ENCODE measurements around the gene EEA1. TPM values are rescaled to one million over a fixed set of nuclear protein-coding genes. Genes with fewer than 3 reads are reported as not detected.

Gene EEA1
- total and polyA plus RNA-seq, 2 donors (not counting 1 experiment from before 2014, with no cell fraction given) = 25.6 to 46.4 TPM

- H3K27me3 ChIP-seq (ENCODE audit: control insufficient read depth, insufficient read depth, low read length) = no peaks in the 10 kb centered on the region
- no peak overlapping the region for H3K4me3 ChIP-seq (replicated peaks in 1 of 4; ENCODE audit: control extremely low read depth in 1 of 4, insufficient read depth in 1 of 4, low read depth in 3 of 4, low read length in 4 of 4)
- peaks cover 8% of the 10 kb centered on the region for H3K36me3 ChIP-seq (ENCODE audit: control insufficient read depth, insufficient read depth, low read length)
- no peaks in the 10 kb centered on the region for H3K9me3 ChIP-seq (ENCODE audit: control insufficient read depth, insufficient read depth, low read depth, low read length)
- H3K4me2 ChIP-seq (ENCODE audit: extremely low read depth, insufficient read depth, low read length) = no peak overlapping the region
- H3K4me1 ChIP-seq (ENCODE audit: control insufficient read depth, extremely low read depth, insufficient read depth, low read length) = no peaks in the 10 kb centered on the region
- H4K20me1 ChIP-seq (ENCODE audit: control insufficient read depth, extremely low read depth, insufficient read depth, low read length) = no peaks in the 10 kb centered on the region
- H3K9ac ChIP-seq (ENCODE audit: insufficient read depth, low read length) = no peak overlapping the region
- H3K79me2 ChIP-seq (ENCODE audit: control insufficient read depth, insufficient read depth, low read length) = no peaks in the 10 kb centered on the region
- no peak overlapping the region for H2AFZ ChIP-seq (ENCODE audit: low read length)
- TF ChIP-seq CTCF (conservative IDR thresholded peaks at IDR 0.05 in 1 of 2, IDR thresholded peaks at IDR 0.05 in 1 of 2; ENCODE audit: low read depth in 1 of 2, low read length in 2 of 2) (no peak), EZH2 (IDR thresholded peaks at IDR 0.05; ENCODE audit: low read length, missing control alignments) (no peak)
- DNase-seq (ENCODE audit: low read depth in 2 of 2) = no peak
- no peak overlapping the region for H3K27ac ChIP-seq (ENCODE audit: insufficient read depth, low read length)
These were observed 118.7 kb downstream of the EEA1 start for GRCh38 chr12:92810370-92810769.

- no peak for DNase-seq (ENCODE audit: low read depth in 2 of 2)
- peaks cover 6% of the 10 kb centered on the region for H3K36me3 ChIP-seq (ENCODE audit: control insufficient read depth, insufficient read depth, low read length)
- no peak overlapping the region for H3K4me3 ChIP-seq (replicated peaks in 1 of 4; ENCODE audit: control extremely low read depth in 1 of 4, insufficient read depth in 1 of 4, low read depth in 3 of 4, low read length in 4 of 4)
- no peaks in the 10 kb centered on the region for H3K79me2 ChIP-seq (ENCODE audit: control insufficient read depth, insufficient read depth, low read length)
- H3K9ac ChIP-seq (ENCODE audit: insufficient read depth, low read length) = no peak overlapping the region
- H3K27me3 ChIP-seq (ENCODE audit: control insufficient read depth, insufficient read depth, low read length) = no peaks in the 10 kb centered on the region
- H3K27ac ChIP-seq (ENCODE audit: insufficient read depth, low read length) = no peak overlapping the region
- H4K20me1 ChIP-seq (ENCODE audit: control insufficient read depth, extremely low read depth, insufficient read depth, low read length) = no peaks in the 10 kb centered on the region
- no peak for TF ChIP-seq CTCF (conservative IDR thresholded peaks at IDR 0.05 in 1 of 2, IDR thresholded peaks at IDR 0.05 in 1 of 2; ENCODE audit: low read depth in 1 of 2, low read length in 2 of 2)
- TF ChIP-seq EZH2 (IDR thresholded peaks at IDR 0.05; ENCODE audit: low read length, missing control alignments) = no peak
- no peaks in the 10 kb centered on the region for H3K4me1 ChIP-seq (ENCODE audit: control insufficient read depth, extremely low read depth, insufficient read depth, low read length)
- H2AFZ ChIP-seq (ENCODE audit: low read length) = no peak overlapping the region
- H3K9me3 ChIP-seq (ENCODE audit: control insufficient read depth, insufficient read depth, low read depth, low read length) = no peaks in the 10 kb centered on the region
- no peak overlapping the region for H3K4me2 ChIP-seq (ENCODE audit: extremely low read depth, insufficient read depth, low read length)
These were observed 125.2 kb downstream of the EEA1 start for GRCh38 chr12:92803903-92804302.

DNA sequence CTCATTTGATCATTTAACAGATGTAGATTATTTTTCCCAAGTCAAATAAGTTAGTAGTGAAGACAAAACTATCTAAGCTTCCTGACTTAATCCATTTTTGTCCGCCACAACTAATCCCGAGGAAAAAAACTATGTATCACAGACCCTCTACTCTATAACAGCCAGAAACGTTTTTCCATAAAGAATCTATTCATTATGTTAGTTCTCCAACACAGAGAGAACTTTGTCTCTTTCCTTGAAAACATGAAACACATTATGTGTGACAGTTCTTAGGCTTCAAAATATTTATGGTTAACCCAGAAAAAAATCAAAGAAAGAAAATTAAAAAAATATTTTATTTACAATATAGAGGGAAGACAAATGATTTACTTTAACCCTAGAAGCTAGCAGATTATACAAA is 126.2 kb downstream of the EEA1 start:
- Histone ChIP-seq H3K4me3 (replicated peaks in 1 of 4; ENCODE audit: control extremely low read depth in 1 of 4, insufficient read depth in 1 of 4, low read depth in 3 of 4, low read length in 4 of 4) (no peak overlapping the region), H3K4me1 (ENCODE audit: control insufficient read depth, extremely low read depth, insufficient read depth, low read length) (no peaks in the 10 kb centered on the region), H3K36me3 (ENCODE audit: control insufficient read depth, insufficient read depth, low read length) (peaks cover 2% of the 10 kb centered on the region), H3K9me3 (ENCODE audit: control insufficient read depth, insufficient read depth, low read depth, low read length) (no peaks in the 10 kb centered on the region), H3K27me3 (ENCODE audit: control insufficient read depth, insufficient read depth, low read length) (no peaks in the 10 kb centered on the region), H4K20me1 (ENCODE audit: control insufficient read depth, extremely low read depth, insufficient read depth, low read length) (no peaks in the 10 kb centered on the region), H2AFZ (ENCODE audit: low read length) (no peak overlapping the region), H3K9ac (ENCODE audit: insufficient read depth, low read length) (no peak overlapping the region), H3K27ac (ENCODE audit: insufficient read depth, low read length) (no peak overlapping the region), H3K4me2 (ENCODE audit: extremely low read depth, insufficient read depth, low read length) (no peak overlapping the region), H3K79me2 (ENCODE audit: control insufficient read depth, insufficient read depth, low read length) (no peaks in the 10 kb centered on the region)
- TF ChIP-seq CTCF (conservative IDR thresholded peaks at IDR 0.05 in 1 of 2, IDR thresholded peaks at IDR 0.05 in 1 of 2; ENCODE audit: low read depth in 1 of 2, low read length in 2 of 2) = no peak
- no peak for TF ChIP-seq EZH2 (IDR thresholded peaks at IDR 0.05; ENCODE audit: low read length, missing control alignments)
- DNase-seq (ENCODE audit: low read depth in 2 of 2) = no peak
